Islet precursor cell (in vitro differentiated cells): Measurements from ENCODE around the gene LRRN3.
A peak's percentile ranks its signal among the peaks of the same experiment; 100 is the strongest.

ENCODE experiments used
- DNase-seq: peaks from one replicate; pipeline ENCODE4 v3.0.0-alpha.2; 2018

The LRRN3 gene

DNA sequence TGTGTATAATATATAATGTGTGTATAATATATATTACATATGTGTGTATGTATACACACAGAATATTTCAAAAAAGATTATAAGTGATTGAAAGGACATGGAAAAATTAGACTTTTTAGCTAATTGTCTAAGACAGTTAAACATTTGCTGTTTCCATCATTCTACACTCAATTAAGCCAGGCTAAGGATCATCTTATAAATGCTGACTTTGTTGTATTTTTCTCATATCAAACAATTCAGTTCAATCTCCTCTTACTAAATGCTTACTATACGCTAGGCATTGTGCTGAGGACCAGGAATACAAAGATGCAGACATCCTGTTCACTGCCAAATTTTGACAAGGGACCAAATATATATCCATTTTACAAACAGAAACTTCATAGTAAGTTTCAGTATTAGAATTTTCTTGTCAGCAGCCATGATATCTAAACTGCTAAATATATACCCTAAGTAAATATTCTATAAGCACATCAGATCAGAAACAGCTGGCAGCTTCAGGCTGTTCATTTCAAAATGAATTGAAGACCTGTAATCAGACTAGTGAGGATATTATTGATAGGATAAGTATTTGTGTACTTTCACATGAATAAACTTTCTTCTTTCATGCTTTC, 10.3 kb upstream of the LRRN3 start:
- DNase-seq = no peak

DNA sequence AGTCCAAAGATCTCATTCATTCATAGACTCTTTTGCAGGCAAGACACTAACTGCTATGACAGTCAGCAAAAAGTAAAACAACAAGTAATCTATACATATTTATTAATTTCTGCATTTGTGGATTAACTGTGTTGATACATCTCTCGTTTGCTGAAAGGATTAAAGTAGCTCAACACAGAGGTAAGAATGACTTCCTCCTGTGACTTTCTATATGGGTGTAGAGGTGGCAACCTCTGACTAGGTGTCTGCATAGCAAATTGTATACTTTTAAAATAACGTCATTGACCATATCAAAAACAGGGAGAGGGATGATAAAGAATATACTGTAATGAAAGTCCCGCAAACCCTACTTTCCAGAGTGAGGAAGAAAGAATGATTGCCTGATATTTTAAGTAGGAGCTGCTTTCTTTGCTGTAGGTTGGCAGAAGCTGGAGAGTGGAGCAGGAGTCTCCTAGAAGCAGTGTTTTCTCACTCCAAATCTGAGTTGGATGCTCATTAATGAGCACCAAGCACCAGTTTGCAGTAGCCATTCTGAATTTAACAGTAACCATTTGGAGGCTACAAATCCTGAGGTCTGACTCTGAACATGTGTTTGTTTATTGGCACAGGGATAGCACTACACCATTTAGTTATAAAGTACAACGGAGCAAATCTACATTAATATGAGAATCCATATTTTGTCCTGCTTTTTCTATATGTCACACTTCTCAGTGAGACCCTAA, 9.2 kb upstream of the LRRN3 start:
- DNase-seq = no peak

- no peak for DNase-seq
Observed at GRCh38 chr7:111082351-111082750, 8.6 kb upstream of the LRRN3 start.

GRCh38 chr7:111083413-111083812, 7.5 kb upstream of the LRRN3 start:
- DNase-seq = no peak

DNA sequence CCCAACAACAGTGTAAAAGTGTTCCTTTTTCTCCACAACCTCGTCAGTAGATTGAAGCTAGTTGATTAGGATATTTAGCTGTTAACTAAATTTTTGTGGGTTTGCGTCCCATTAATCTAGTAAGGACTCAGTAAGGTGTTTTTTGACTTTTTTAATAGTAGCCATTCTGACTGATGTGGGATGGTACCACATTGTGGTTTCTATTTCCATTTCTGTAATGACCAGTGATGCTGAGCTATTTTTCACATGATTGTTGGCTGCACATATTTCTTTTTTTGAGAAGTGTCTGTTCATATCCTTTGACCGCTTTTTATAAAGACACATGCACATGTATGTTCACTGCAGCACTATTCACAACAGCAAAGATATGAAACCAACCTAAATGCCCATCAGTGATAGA, 5.6 kb upstream of the LRRN3 start:
- DNase-seq = no peak

DNA sequence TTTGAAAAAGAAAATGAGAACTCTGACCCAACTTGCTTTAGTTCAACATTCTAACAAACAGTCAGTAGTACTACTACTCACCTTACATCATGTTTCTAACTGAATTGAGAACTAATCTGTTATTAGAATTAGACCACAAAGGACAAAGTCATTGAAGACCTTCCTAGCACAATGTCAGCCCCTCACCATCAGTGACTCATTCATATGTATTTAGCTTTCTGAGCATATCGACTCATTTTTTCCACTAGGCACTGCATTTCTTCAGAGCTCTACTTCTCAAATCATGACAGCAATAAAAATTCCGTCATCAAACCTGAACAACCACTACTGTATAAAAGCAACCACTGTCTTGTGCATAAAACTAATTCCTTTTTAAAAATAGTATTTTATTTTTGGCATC, 4.4 kb upstream of the LRRN3 start:
- no peak for DNase-seq

- no peak for DNase-seq
Observed at GRCh38 chr7:111088328-111088727, 2.6 kb upstream of the LRRN3 start.

- no peak for DNase-seq
Observed at GRCh38 chr7:111089822-111090426, 1.0 kb upstream of the LRRN3 start.

DNA sequence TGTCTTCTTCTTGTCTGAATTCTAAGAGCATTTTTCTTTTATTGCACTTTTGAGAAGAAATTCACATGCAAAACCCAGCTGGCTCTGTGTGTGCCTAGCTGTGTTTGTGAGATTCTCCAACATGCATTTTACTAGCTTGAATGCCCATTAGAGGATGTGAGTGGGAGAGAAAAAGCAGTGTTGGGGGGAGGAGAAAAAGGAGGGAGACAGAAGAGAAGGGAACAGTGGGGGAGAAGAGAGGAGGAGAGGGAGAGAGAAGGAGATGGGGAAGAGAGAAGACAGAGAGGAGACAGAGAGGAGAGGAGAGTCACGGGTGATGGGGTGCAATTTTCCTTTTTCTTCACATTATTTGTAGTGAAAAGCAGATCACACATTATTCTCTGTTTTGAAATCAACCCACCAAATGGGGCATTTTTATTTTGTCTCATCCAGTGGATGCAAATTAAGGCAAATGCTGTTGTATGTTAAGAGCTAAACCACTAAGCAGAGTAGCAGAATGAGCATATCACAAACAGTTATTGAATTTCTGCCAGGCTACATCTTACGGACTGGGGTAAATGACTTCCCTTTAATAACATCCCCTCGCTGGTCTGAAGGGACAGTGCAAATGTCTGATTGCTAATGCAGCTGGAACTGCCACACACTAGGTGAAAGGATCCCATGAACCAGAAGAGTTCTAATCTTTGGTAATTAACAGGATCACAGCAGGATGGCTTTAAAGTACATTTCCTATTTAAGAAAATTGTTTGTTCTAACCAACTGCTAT, 849 bp downstream of the LRRN3 start:
- DNase-seq = no peak

GRCh38 chr7:111092406-111093236, 1.7 kb downstream of the LRRN3 start:
- no peak for DNase-seq

DNA sequence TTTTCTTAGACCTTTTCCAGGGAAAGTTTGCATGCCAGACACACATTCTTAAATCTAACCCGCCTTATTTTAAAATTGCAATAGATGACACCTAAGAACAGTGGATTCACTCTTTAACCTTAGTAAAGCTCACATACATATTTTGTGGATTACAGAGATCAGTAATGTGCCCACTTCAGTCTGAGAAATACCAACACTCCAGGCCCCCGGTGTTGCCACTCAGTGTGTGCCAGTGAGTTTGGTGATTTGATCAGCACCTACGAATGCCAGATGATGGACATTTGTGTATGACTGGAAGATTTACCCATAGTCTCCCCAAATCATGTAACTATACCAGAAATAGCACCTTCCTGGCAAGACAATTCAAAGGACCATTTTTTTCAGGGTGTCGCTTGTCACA, 2.6 kb downstream of the LRRN3 start:
- no peak for DNase-seq

GRCh38 chr7:111094419-111094818, 3.5 kb downstream of the LRRN3 start:
- DNase-seq = no peak

DNA sequence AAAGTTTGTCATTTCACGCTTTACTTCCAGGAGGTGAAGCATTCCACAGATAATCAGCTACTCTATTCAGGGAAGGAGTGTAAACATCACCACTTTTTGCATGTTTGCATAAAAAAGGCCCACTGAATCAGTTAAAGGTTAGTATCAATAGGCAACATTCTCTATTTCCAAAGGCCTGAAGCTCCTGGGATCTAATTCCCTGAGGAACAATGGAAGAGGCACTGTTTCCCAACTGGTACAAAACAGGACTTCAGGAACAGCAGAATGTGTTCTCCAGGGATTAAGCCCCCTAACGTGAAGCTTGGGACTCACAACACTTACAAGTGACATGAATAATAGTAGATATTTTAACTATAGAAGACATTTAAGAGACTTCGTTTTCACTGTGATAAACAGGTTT, 6.1 kb downstream of the LRRN3 start:
- no peak for DNase-seq

GRCh38 chr7:111098011-111098925, 7.3 kb downstream of the LRRN3 start:
- peak; percentile 60 for DNase-seq

GRCh38 chr7:111098926-111099250, 8.0 kb downstream of the LRRN3 start:
- DNase-seq = no peak

DNA sequence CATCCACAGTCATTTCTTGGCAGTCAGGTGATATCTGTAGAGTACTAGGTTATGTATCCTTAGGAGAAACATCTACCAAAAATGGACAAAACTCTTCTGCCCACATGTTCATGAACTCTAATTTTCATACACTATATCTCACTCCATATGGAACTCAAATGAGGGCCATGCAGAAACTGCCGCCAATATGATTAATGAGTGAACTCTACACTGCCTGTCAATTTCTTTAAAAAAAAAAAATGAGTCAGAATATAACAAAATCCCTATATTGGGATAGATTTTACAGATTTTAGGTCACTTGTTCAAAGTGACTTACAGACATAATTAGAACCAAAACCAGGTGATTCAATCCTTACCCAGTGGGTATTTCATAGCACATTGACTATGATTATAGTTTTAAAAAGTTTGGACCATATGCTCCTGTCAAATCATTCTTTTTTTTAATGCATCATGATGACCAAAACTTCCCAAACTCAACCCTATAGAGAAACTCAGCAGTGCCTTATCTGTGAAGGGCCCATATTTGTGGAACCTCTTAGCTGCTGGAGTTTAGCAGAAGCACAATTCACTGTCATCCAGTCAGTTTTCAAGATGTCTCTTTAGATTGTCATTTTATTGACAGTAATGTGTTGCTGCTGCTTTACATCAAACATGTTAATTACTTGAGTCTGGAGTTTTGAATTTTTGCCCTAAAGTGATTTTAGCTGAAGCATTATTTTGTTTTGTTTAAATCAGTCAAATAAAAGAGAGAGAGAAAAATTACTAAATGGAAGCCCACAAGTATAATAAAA, 11.1 kb downstream of the LRRN3 start:
- DNase-seq = no peak

DNA sequence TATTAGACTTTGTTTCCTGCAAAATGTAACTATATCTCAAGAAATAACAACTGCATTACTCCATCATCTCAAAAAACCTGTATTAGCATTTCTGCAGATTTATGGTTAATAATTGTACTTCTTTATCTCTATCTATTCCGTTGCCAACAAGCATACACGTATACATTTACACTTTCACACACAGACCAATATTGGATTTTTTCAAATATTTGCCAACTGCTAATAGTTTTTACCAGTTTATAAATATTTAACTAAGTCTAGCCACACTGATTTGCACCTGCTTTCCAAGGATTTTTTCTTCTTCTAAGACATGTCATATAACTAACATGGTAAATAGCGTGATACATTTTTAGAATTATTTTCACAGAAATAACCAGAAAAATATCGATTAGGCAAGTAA, 12.2 kb downstream of the LRRN3 start:
- no peak for DNase-seq

DNA sequence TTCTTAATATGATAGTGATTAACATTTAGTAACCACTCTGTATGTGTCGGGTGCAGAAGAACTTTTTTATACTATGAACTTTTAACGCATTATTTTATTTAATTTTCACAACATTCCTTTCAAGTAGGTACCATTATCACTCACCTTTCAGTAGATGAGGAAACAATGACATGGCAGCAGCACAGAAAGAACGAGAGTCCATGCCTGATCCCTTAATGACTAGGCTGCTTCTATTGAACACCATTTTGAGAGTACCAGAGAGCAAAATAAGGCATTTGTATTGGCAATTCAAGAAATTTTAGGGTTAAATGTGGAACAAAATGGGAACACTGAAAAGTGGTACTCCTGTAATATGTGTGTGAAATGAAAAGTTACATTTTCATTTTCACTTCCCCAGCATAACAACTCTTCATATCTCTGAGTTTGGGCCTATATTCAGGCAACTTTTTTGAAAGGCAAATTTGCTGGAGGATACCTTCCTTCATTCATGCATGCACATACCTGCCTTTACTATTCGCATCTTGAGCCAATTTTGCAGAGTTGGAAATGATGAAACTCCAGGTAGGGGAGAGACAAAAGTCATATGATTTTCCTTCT, 12.8 kb downstream of the LRRN3 start:
- no peak for DNase-seq

- DNase-seq = no peak
Observed at GRCh38 chr7:111104710-111105109, 13.8 kb downstream of the LRRN3 start.

GRCh38 chr7:111105269-111105668, 14.3 kb downstream of the LRRN3 start:
- no peak for DNase-seq

DNA sequence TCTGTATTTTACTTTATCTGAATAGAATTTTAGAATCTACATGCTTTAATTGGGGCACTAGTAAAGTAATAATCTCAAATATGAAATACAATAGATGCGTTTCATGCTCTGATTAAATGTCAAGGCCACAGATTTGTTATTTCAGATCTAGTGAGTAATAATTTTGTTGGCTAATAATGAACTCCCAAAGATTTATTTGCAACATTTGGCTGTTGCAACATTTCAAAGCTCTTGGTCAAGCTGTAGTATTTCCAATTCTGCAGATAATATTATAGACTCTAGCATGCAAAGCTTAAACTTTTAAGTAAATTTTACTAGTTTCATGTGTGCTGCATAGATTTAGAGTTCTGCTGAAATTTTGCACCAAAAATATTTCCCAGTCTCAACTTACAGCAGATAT, 16.7 kb downstream of the LRRN3 start:
- no peak for DNase-seq
